Epidermal melanocyte (primary cell): ENCODE measurements around the gene RSPO3.

ENCODE experiments used
- DNase-seq: peaks from one replicate; pipeline ENCODE4 v3.0.0; 2011; ENCODE audit warnings: low spot score; ENCODE audit not compliant: insufficient read length

The RSPO3 gene

DNA sequence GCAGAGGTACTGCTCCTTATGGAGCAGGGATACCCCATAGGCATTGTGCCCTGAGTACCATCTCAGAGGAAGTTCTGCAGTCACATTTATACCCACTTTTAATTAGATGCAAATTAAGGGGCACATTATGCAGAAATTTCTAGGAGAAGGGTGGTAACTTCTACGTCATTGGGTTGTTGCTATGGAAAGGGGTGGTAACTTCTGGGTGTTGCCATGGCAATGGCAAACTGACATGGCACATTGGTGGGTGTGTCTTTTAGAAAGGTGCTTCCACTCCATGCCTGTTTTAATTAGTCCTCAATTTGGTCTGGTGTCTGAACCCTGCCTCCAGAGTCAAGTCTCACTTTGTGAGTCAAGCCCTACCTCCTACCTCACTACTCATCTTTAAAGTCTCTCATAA lies 42.0 kb downstream of the RSPO3 start:
- DNase-seq: no peak

- no peak for DNase-seq
Observed at GRCh38 chr6:127162836-127163235, 44.4 kb downstream of the RSPO3 start.

GRCh38 chr6:127164036-127164435 lies 45.6 kb downstream of the RSPO3 start:
- DNase-seq: no peak

GRCh38 chr6:127164565-127164964 lies 46.1 kb downstream of the RSPO3 start:
- DNase-seq: no peak

GRCh38 chr6:127173156-127173940 lies 54.9 kb downstream of the RSPO3 start:
- DNase-seq: no peak

GRCh38 chr6:127176146-127176545 lies 57.7 kb downstream of the RSPO3 start:
- no peak for DNase-seq

DNA sequence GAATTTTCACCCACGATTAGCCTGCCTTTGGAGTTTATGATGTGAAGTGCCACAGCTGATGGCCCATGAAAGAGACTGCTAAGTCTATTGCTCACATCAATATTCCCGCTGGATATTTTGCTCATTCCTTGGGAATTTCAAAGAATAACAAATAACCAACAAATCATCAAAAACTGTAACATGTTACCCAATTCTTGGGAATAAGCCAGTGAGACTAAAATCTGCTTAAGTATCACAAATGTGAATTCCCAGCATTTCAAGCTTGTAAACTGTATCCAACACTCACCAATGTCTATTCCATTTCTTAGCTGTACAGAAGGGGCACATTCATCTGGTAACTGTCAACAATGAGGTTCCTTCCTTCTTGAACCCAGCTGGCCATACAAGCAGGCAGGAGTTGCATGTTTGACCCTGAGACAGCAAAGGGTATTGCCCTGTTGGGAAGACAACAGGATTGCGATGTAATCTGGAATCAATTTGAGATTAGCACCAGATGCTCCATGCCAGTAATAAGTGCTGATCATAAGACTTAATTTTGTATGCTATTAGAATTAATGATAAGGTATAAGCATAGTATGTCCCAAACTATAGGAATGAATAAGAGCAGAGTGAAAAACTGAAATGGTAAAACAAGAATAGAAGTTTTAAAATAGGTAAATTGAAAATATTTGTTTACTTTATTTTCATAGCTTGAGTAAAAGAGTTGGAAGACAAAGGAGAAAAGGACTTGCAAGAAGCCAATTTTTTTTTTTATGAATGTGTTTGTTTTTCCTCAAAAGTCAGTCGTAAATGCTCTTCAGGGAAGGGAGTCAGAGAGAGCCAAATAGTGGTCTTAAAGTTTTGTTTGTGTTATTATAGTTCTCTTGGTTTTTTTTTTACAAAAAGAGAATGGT lies 58.8 kb downstream of the RSPO3 start:
- peak; percentile 17 for DNase-seq

GRCh38 chr6:127177923-127178231 lies 59.4 kb downstream of the RSPO3 start:
- no peak for DNase-seq

GRCh38 chr6:127178746-127179145 lies 60.3 kb downstream of the RSPO3 start:
- no peak for DNase-seq

DNA sequence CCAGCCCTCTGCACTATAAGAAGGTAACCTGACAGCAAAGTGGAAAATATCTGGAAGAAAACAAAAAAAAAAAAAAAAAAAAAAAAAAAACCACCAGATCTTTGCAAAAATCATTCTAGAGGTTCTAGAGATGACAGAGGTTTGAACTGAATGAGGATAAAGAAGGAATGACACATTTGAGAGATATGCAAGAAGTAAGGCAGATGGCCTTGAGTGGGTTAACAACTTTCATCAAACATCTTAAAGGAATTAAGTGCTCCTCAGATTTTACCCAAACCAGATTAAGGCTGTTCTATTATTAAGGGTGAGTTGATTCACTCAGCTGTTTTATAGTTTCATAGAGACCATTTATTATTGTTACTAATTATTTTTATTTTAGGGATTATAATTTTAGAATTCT lies 62.0 kb downstream of the RSPO3 start:
- no peak for DNase-seq

DNA sequence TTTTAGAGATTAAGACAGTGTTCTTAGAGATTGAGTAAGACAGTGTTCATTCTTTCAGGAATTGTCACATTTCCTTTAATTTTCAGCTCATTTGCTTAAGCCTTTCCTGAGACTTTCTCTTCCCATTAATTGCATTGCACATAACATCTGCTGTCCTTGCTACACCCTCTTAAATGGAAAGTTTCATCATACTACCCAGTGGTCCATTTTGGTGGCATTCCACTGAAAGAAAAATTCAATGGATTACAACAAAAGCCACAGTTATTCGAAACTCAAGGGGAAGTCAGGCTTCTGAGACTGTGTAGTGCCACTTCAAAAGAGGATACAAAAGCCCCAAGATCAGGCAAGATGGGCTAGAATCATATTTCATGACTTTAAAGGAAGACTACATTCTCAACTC lies 64.0 kb downstream of the RSPO3 start:
- no peak for DNase-seq

- no peak for DNase-seq
Observed at GRCh38 chr6:127185437-127185995, 67.0 kb downstream of the RSPO3 start.

DNA sequence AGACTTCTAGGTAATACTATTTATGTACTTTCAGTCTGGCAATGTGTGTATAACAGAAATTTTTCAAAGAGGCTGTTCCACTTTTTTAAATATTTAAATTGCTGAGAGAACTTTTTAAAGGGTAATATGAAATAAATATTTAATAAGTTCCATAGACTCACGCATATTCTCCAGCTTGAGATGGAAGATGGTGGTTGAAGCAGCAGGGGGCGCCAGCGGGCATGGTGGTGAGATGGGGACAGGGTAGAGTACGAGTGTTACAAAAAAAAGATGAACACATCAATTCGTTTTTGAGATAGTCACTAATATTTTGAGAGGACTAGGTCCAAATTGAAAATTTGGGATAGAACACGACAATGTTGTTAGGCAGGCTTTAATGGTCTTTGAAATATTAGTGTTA lies 68.4 kb downstream of the RSPO3 start:
- no peak for DNase-seq

- no peak for DNase-seq
Observed at GRCh38 chr6:127188744-127189143, 70.3 kb downstream of the RSPO3 start.

DNA sequence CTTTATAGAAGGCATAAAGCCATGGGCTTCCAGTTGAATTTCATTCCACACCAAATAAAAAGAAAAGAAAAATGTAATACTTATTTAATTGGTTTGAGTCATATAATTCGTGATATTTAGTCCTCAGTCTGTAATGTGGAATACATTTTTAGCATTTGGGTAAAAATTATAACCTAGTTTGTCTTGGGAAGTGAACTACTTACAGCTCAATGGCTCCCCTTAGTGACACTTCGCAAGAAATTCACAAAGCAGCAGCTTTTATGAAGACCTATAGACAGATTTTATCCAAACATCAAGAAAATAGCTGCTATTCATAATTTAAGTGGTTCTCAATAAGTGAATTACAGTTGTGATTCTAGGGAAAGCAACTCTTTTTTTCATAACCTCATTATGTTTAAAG lies 72.1 kb downstream of the RSPO3 start:
- DNase-seq: no peak

GRCh38 chr6:127191716-127192115 lies 73.2 kb downstream of the RSPO3 start:
- DNase-seq: no peak

DNA sequence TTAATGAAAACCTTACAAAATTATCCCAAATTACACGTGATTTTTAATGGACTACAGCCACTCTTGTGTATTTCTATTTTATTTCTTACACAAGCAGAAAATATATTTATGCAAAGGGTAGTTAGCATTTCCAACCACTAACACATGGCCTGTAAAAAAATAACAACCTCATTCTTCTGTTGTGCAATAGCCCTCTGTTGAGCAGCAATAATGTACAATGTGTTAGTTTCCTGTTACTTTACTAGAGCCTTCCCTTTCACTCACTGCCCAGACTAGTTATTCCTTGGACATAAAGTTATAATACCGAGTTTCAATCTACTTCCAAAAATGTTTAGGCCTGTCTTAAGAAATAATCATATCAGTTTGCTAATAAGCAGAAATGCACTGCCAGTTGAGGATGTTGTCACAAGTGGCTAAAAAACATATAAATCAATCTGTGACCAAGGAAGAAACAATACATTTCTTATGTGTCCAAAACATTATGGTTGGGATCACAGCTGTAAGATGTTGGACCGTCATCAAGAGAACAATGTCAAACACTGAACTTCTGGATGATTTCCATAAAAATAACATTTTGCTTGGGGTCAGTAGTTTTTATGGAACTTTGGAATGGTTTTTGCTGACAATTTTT lies 74.6 kb downstream of the RSPO3 start:
- DNase-seq: no peak

DNA sequence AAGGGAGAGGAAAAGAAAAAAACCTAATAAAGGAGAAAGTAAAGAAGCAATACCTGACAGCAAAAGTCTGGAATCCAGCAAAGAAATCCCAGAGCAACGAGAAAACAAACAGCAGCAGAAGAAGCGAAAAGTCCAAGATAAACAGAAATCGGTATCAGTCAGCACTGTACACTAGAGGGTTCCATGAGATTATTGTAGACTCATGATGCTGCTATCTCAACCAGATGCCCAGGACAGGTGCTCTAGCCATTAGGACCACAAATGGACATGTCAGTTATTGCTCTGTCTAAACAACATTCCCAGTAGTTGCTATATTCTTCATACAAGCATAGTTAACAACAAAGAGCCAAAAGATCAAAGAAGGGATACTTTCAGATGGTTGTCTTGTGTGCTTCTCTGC lies 77.4 kb downstream of the RSPO3 start:
- DNase-seq: no peak

DNA sequence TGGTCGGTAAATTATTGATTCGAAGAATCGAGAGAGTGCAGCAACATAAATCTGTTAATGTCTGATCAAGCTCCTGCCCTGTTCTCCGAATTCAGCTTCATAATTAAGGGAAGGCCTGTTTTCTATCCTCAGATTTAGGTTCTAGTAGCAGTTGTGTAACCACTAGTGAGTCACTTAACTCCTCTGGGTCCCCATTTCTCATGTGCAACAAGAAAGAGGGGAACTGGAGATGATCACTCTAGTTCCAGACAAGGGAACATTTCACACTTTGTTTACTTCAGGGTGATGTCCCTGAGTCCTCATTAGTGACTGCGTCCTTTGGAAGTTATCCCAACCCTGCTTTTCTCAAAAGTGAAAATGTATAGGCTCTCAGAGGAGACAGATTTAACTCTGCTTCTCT lies 80.1 kb downstream of the RSPO3 start:
- DNase-seq: no peak

GRCh38 chr6:127199470-127199869 lies 81.0 kb downstream of the RSPO3 start:
- no peak for DNase-seq

- no peak for DNase-seq
Observed at GRCh38 chr6:127200114-127200513, 81.6 kb downstream of the RSPO3 start.

DNA sequence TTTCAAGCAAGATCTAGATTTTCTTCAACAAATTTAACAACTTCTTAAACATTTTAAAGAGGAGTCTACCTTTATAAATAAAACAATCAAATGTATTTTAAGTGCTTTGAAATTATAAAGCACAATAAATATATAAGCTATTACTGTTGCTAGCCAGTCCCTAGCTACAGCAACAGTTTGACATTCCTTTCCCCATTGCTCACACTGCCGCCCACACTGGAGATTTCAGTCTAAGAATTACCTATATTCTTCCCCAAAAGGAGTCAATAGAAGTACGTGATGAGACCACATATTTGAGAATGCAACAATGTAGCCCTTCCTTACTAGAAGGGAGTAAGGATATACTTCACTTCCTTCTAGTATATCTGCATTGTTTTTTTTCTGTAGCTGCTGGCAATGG lies 82.8 kb downstream of the RSPO3 start:
- no peak for DNase-seq
